Heart left ventricle (tissue), 16 donors: ENCODE measurements around the gene ARNT2. TPM values are rescaled to one million over a fixed set of nuclear protein-coding genes. Genes with fewer than 3 reads are reported as not detected.

Experiments
- ATAC-seq, 4 donors: fragments of 200-7000 bp; cut with Tn5 transposase; one replicate each; pipeline ENCODE4 v1.9.1; 2020 to 2022; ENCODE audit warnings: moderate library complexity in 4 of 4, mild to moderate bottlenecking in 3 of 4, moderate number of reproducible peaks in 1 of 4
- DNase-seq, 5 donors: peaks; one replicate each; pipeline ENCODE4 v3.0.0-alpha.2; 2020
- H3K27ac ChIP-seq, 12 donors: fragments of 200-600 bp; sonication (generic) in 4 of 12; one replicate each; pipeline versions ENCODE4 v1.5.0 to v1.8.0; 2016 to 2022; ENCODE audit warnings: mild to moderate bottlenecking in 2 of 12
- H3K27me3 ChIP-seq, 9 donors: fragments of 200-600 bp; sonication (generic) in 2 of 9; one replicate each; pipeline versions ENCODE4 v1.5.1 to v1.8.0; 2016 to 2022; ENCODE audit warnings: mild to moderate bottlenecking in 3 of 9
- H3K36me3 ChIP-seq, 9 donors: fragments of 200-600 bp; sonication (generic) in 2 of 9; one replicate each; pipeline versions ENCODE4 v1.5.0 to v1.8.0; 2018 to 2022; ENCODE audit warnings: mild to moderate bottlenecking in 2 of 9
- H3K4me1 ChIP-seq, 12 donors: fragments of 200-600 bp; sonication (generic) in 4 of 12; one replicate each; pipeline versions ENCODE4 v1.5.0 to v1.8.0; 2016 to 2022; ENCODE audit warnings: mild to moderate bottlenecking in 3 of 12
- H3K4me3 ChIP-seq, 12 donors: fragments of 200-600 bp; sonication (generic) in 4 of 12; one replicate each; pipeline versions ENCODE4 v1.5.0 to v1.8.0; 2017 to 2022; ENCODE audit warnings: mild to moderate bottlenecking in 9 of 12, moderate library complexity in 4 of 12
- H3K9me3 ChIP-seq, 12 donors: fragments of 200-600 bp; sonication (generic) in 4 of 12; one replicate each; pipeline versions ENCODE4 v1.5.0 to v1.8.0; 2016 to 2022; ENCODE audit warnings: mild to moderate bottlenecking in 1 of 12
- POLR2A ChIP-seq, 2 donors: fragments of 450-650 bp; IDR thresholded peaks; one replicate each; pipeline ENCODE4 v1.6.1; 2017; ENCODE audit warnings: antibody characterized with exemption in 2 of 2, mild to moderate bottlenecking in 2 of 2, moderate library complexity in 2 of 2
- WGBS, 4 donors: extraction: QIAGEN DNeasy Blood & Tissue Kit in 2 of 4; methylation state at CpG; one replicate each; pipeline versions ENCODE4 v1.1.5 to v1.1.7; 2013 to 2018; 5-methylcytosine and 5-hydroxymethylcytosine counted together
- intact Hi-C, 10 donors: fragments of 100-400 bp; cut with DNase I; formaldehyde crosslinking; loops; one replicate each; pipeline versions ENCODE4 v1.11.1 to v1.14.2; 2022
- polyA plus RNA-seq, 2 donors: library from polyadenylated mRNA; stranded (reverse); fragments of 200-250 nt; gene quantifications; one replicate each; pipeline ENCODE4 v1.2.3, GENCODE V29; 2013
- total RNA-seq, 9 donors: library from RNA; depleted of rRNA in 2 of 9; stranded (reverse); fragments of >200 nt in 2 of 9; fragmentation: NEBNext Ultra II Directional in 3 of 9; extraction: Animal tissue kit (Norgen Biotek cat#: 25700) in 3 of 9; gene quantifications; one replicate each; pipeline versions ENCODE4 v1.1.0 to v1.2.4, GENCODE V29; 2016 to 2023
- TF ChIP-seq, protein P1 (sequence below), 12 donors: fragments of 200-600 bp; sonication (generic) in 4 of 12; IDR thresholded peaks; one replicate each; pipeline versions ENCODE4 v1.5.0 to v1.8.0; 2018 to 2022; ENCODE audit warnings: antibody characterized with exemption in 12 of 12, mild to moderate bottlenecking in 5 of 12
- donor health status: ischemic (EF 13 %, LVEDD 7.1; RV severe dilation, severe dysfunction).
- donor health status: healthy with polysubstance abuse.
- donor health status: DM: no; HTN: yes; CAD: no.
- donor health status: DM: no; HTN: no; CAD: no.
- donor health status: ischemic (EF 25% LVEDD 6.9; RV normal size, moderate dysfunction).
- donor health status: ischemic (EF 25% LVEDD 5.7; RV mildly dilated, moderate dysfunction).
- donor health status: healthy.
- donor health status: DM: yes; HTN: yes; CAD: no.
- donor health status: ischemic (EF 35%, LVEDD 5.7; RV mildly dilated, moderate dysfunction).
- donor health status: nonischemic (EF 11% LVEDD 7.7; RV severe dilation, severe dysfunction).
- donor health status: DM: yes; HTN: yes; CAD: no.
- donor health status: PGD.
- donor health status: ischemic (EF 29% LVEDD 5.4; RV normal size, mild dysfunction).
- donor health status: nonischemic (EF 23%, LVEDD 6.1; RV moderate dilation, normal function).

Gene ARNT2
- total and polyA plus RNA-seq, 11 donors = 1.2 to 10.0 (median 3.9) TPM

DNA sequence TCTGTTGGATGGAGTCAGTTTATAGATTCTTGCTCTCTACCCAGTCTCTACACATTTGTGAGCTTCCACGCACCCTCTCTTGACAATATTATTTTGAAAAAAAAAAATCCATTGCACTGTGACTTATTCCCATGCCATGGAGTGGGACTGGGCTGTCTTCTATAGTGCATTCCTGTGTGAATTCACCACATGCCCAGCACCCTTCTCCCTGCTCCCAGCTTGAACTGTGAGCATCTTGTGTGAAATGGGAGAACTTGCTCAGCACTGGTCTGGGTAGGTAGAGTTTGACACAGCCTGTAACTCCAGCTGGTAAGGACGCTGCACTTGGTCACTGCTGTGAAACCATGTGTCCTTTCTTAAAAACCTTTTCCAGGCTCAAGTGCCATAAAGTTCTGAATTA is 91.9 kb downstream of the ARNT2 start:
- Histone ChIP-seq H3K27me3 (no peaks in the 10 kb centered on the region), H3K9me3 (no peaks in the 10 kb centered on the region), H3K36me3 (no peaks in the 10 kb centered on the region), H3K27ac (no peak overlapping the region), H3K4me1 (peaks cover 0 to 6% (median 0%) of the 10 kb centered on the region in 12 donors), H3K4me3 (no peak overlapping the region)
- ATAC-seq (no peak), DNase-seq (no peak)
- TF ChIP-seq, protein P1, sequence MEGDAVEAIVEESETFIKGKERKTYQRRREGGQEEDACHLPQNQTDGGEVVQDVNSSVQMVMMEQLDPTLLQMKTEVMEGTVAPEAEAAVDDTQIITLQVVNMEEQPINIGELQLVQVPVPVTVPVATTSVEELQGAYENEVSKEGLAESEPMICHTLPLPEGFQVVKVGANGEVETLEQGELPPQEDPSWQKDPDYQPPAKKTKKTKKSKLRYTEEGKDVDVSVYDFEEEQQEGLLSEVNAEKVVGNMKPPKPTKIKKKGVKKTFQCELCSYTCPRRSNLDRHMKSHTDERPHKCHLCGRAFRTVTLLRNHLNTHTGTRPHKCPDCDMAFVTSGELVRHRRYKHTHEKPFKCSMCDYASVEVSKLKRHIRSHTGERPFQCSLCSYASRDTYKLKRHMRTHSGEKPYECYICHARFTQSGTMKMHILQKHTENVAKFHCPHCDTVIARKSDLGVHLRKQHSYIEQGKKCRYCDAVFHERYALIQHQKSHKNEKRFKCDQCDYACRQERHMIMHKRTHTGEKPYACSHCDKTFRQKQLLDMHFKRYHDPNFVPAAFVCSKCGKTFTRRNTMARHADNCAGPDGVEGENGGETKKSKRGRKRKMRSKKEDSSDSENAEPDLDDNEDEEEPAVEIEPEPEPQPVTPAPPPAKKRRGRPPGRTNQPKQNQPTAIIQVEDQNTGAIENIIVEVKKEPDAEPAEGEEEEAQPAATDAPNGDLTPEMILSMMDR (IDR thresholded peaks at IDR 0.05) = no peak
- no peak for TF ChIP-seq POLR2A (IDR thresholded peaks at IDR 0.05)
- intact Hi-C loops = no loop called here
- whole genome bisulfite sequencing, 4 donors = 89 to 91% (median 91%) methylated on average over 2 of the region's 2 CpGs

DNA sequence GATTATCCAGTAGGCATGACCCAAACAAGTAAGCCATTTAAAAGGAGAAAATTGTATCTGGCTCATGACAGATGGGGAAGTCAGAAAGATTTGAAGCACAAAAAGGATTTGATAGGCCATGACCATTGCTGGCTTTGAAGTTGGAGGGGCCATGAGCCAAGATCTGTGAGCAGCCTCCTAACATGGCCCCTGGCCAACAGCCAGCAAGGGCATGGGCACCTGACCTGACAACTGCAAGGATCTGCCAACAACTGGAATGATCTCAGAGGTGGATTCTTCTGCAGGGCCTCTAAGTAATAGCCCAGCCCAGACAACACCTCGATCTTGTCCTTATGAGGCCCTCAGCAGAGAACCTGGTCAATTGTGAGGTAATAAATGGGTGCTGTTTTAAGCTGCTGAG is 93.0 kb downstream of the ARNT2 start:
- ATAC-seq (no peak), DNase-seq (no peak)
- 70 to 96% (median 90%) methylated on average over 1 of the region's 1 CpG for WGBS, 4 donors
- Histone ChIP-seq H3K36me3 (no peaks in the 10 kb centered on the region), H3K27me3 (no peaks in the 10 kb centered on the region), H3K4me3 (no peak overlapping the region), H3K27ac (no peak overlapping the region), H3K4me1 (peaks cover 0 to 6% (median 0%) of the 10 kb centered on the region in 12 donors), H3K9me3 (no peaks in the 10 kb centered on the region)
- TF ChIP-seq, protein P1 (IDR thresholded peaks at IDR 0.05) = no peak
- TF ChIP-seq POLR2A (IDR thresholded peaks at IDR 0.05) = no peak
- intact Hi-C loops = no loop called here

- DNase-seq = no peak
- no peak for ATAC-seq
- intact Hi-C loops = no loop called here
- no peaks in the 10 kb centered on the region for H3K27me3 ChIP-seq
- no peaks in the 10 kb centered on the region for H3K9me3 ChIP-seq
- H3K36me3 ChIP-seq = no peaks in the 10 kb centered on the region
- peaks cover 0 to 21% (median 6%) of the 10 kb centered on the region in 12 donors for H3K4me1 ChIP-seq
- WGBS, 4 donors = 66 to 87% (median 81%) methylated on average over 4 of the region's 4 CpGs
- TF ChIP-seq, protein P1 (IDR thresholded peaks at IDR 0.05) = no peak
- no peak for TF ChIP-seq POLR2A (IDR thresholded peaks at IDR 0.05)
- no peak overlapping the region for H3K4me3 ChIP-seq
- H3K27ac ChIP-seq = no peak overlapping the region
Measured at GRCh38 chr15:80498652-80499051, 94.5 kb downstream of the ARNT2 start.

DNA sequence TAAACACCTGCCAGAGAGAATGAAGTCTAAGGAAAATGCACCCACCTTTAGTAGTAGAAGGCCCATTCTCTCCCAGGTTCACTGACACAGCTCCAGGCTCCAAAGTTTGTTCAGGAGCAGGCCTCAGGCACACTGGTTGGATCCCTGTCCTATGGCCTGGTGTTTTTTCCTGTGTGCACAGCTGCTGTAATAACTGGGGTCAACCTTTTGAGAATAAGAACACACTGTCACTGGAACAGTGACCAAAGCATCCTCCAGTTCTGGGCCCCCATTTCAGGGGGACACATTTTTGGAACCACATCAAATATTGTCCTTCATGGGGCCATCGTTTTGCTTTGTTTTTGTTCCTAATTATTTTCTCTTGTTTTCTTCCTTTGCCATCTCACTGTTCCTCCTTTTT is 95.8 kb downstream of the ARNT2 start:
- no peak for DNase-seq
- Histone ChIP-seq H3K9me3 (peaks cover 0 to 2% (median 0%) of the 10 kb centered on the region in 12 donors), H3K4me1 (peaks cover 0 to 20% (median 6%) of the 10 kb centered on the region in 12 donors), H3K27ac (peak overlapping the region in 1 of 12 donors; percentile 34), H3K36me3 (no peaks in the 10 kb centered on the region), H3K27me3 (no peaks in the 10 kb centered on the region), H3K4me3 (no peak overlapping the region)
- 55 to 69% (median 63%) methylated on average over 1 of the region's 1 CpG for WGBS, 4 donors
- intact Hi-C loops = no loop called here
- no peak for ATAC-seq
- TF ChIP-seq, protein P1 (IDR thresholded peaks at IDR 0.05) = no peak
- no peak for TF ChIP-seq POLR2A (IDR thresholded peaks at IDR 0.05)
